Measurements from ENCODE around the gene LRRC42. TPM values are rescaled to one million over a fixed set of nuclear protein-coding genes. Genes with fewer than 3 reads are reported as not detected.

Gene LRRC42
- total and polyA plus RNA-seq, 9 of the 15 experiments (the other 6 are each of a cell fraction or from before 2014, with no cell fraction given) = 17.3 to 51.9 (median 35.5) TPM

DNA sequence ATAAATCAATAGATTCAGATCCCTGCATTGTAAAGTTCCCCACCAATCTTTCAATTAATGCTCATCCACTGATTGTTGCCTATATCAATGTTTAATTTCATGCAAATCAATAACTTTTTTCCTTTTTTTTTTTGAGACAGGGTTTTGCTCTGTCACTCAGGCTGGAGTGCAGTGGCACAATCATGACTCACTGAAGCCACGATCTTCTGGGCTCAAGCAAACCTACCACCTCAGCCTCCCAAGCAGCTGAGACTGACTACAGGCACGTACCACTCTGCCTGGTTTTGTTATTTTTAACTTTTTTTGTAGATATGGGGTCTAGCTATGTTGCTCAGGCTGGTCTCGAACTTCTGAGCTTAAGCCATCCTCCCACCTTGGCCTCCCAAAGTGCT, 26.5 kb upstream of the LRRC42 start:
- 45% methylated on average over 3 of the region's 3 CpGs for WGBS (ENCODE audit: insufficient coverage, low coverage, missing lambda C conversion rate)
- DNase-seq (ENCODE audit: extremely low read depth in 1 of 4, low spot score in 3 of 4) (no peak), FAIRE-seq (no peak), ATAC-seq (peak; percentile 60)
- Histone ChIP-seq H3K27me3 (ENCODE audit: control insufficient read depth in 2 of 2, insufficient read depth in 2 of 2, low read length in 2 of 2) (no peaks in the 10 kb centered on the region), H3K9ac (ENCODE audit: insufficient read depth in 1 of 2, low read depth in 2 of 2, low read length in 2 of 2) (no peak overlapping the region), H3K27ac (ENCODE audit: extremely low read depth, low read depth, low read length) (no peak overlapping the region), H3K79me2 (ENCODE audit: control insufficient read depth, insufficient read depth, low read length) (no peaks in the 10 kb centered on the region), H2AFZ (ENCODE audit: low read depth, low read length) (no peak overlapping the region), H3K36me3 (ENCODE audit: control insufficient read depth, insufficient read depth, low read length) (peaks cover 58% of the 10 kb centered on the region), H4K20me1 (replicated peaks; ENCODE audit: control insufficient read depth, insufficient read depth, low read length) (no peaks in the 10 kb centered on the region), H3K4me3 (no peak overlapping the region), H3K4me2 (ENCODE audit: insufficient read depth, low read length) (no peak overlapping the region), H3K9me3 (replicated peaks; ENCODE audit: control insufficient read depth, insufficient read depth, low read depth, low read length) (no peaks in the 10 kb centered on the region), H3K4me1 (replicated peaks in 1 of 2; ENCODE audit: control insufficient read depth in 2 of 2, insufficient read depth in 2 of 2, low read length in 2 of 2) (no peaks in the 10 kb centered on the region), H3K9me1 (ENCODE audit: control insufficient read depth, insufficient read depth, low read length) (no peaks in the 10 kb centered on the region)
- ChIA-PET POLR2A (interaction anchor here (0.6 to 1.1 kb wide), 2 partner anchors 9 to 259 kb away, joined by 3 to 4 read pairs; no protein-coding TSS in a partner anchor), CTCF (ENCODE audit: low intra/inter-chr PET ratio) (no interaction called here)
- TF ChIP-seq FOSL1 (tag; conservative IDR thresholded peaks at IDR 0.05) (peak; percentile 34; the same call in 1 of the 2 replicates), CC2D1A (IDR thresholded peaks at IDR 0.05) (no peak)
- TF ChIP-seq, protein P1, sequence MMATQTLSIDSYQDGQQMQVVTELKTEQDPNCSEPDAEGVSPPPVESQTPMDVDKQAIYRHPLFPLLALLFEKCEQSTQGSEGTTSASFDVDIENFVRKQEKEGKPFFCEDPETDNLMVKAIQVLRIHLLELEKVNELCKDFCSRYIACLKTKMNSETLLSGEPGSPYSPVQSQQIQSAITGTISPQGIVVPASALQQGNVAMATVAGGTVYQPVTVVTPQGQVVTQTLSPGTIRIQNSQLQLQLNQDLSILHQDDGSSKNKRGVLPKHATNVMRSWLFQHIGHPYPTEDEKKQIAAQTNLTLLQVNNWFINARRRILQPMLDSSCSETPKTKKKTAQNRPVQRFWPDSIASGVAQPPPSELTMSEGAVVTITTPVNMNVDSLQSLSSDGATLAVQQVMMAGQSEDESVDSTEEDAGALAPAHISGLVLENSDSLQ (IDR thresholded peaks at IDR 0.05) = peak; percentile 57; the same call in 1 of the 2 replicates
- no TSS peak for BruUV-seq (replicated peaks)
- in situ Hi-C loops (cut with MboI) = no loop called here
- intact Hi-C loops (cut with micrococcal nuclease) = no loop called here

DNA sequence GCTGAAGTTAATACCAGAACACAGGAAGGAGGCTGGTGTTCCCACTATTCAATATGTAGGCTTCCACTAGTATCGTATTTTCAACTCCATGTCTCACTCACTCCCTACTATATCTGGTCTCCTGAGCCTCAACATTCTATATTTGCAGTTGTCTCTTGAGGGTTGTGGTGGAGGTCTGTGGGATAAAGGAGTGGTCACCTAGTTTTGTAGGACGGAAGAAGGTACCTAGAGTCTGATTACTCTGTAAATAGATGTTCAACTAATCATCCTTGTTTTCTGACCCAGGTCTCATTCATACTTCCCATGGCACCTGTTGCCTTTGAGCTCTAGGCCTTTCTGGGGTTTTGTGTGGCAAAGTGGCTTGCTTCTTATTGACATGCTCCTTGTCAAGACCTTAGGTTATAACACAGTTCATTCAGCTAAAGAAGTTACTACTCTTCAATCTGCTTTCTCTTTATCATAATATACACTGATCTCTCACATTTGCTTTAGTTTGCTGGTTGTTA, 18.7 kb upstream of the LRRC42 start:
- H3K9me1 ChIP-seq (ENCODE audit: control insufficient read depth, insufficient read depth, low read length) = no peaks in the 10 kb centered on the region
- ChIA-PET POLR2A (interaction anchor here (0.9 to 1.2 kb wide), 2 partner anchors 15 to 17 kb away, joined by 4 read pairs; no protein-coding TSS in a partner anchor), CTCF (ENCODE audit: low intra/inter-chr PET ratio) (interaction anchor here (0.6 kb wide), 1 partner anchor 108 kb away, joined by 4 read pairs; no protein-coding TSS in a partner anchor)
- no peaks in the 10 kb centered on the region for H4K20me1 ChIP-seq (replicated peaks; ENCODE audit: control insufficient read depth, insufficient read depth, low read length)
- no peak overlapping the region for H3K9ac ChIP-seq (ENCODE audit: insufficient read depth in 1 of 2, low read depth in 2 of 2, low read length in 2 of 2)
- FAIRE-seq (no peak), DNase-seq (ENCODE audit: extremely low read depth in 1 of 4, low spot score in 3 of 4) (no peak), ATAC-seq (no peak)
- no peaks in the 10 kb centered on the region; a peak in 1 of 5 replicates for H3K4me1 ChIP-seq (replicated peaks in 1 of 2; ENCODE audit: control insufficient read depth in 2 of 2, insufficient read depth in 2 of 2, low read length in 2 of 2)
- 94% methylated on average over 2 of the region's 2 CpGs for WGBS (ENCODE audit: insufficient coverage, low coverage, missing lambda C conversion rate)
- no peak overlapping the region for H3K4me2 ChIP-seq (ENCODE audit: insufficient read depth, low read length)
- H3K27ac ChIP-seq (ENCODE audit: extremely low read depth, low read depth, low read length) = no peak overlapping the region
- H3K36me3 ChIP-seq (ENCODE audit: control insufficient read depth, insufficient read depth, low read length) = peaks cover 64% of the 10 kb centered on the region
- H3K27me3 ChIP-seq (ENCODE audit: control insufficient read depth in 2 of 2, insufficient read depth in 2 of 2, low read length in 2 of 2) = no peaks in the 10 kb centered on the region
- no peak overlapping the region for H2AFZ ChIP-seq (ENCODE audit: low read depth, low read length)
- intact Hi-C loops (cut with micrococcal nuclease) = no loop called here
- in situ Hi-C loops (cut with MboI) = no loop called here
- no TSS peak for BruUV-seq (replicated peaks)
- H3K79me2 ChIP-seq (ENCODE audit: control insufficient read depth, insufficient read depth, low read length) = no peaks in the 10 kb centered on the region
- no peak overlapping the region for H3K4me3 ChIP-seq
- no peaks in the 10 kb centered on the region for H3K9me3 ChIP-seq (replicated peaks; ENCODE audit: control insufficient read depth, insufficient read depth, low read depth, low read length)
- TF ChIP-seq DACH1 (IDR thresholded peaks at IDR 0.05; ENCODE audit: partially characterized antibody) (no peak), ZNF507 (tag; conservative IDR thresholded peaks at IDR 0.05) (no peak), ZNF354B (CRISPR knock-in tag; IDR thresholded peaks at IDR 0.05) (no peak), DIDO1 (tag; IDR thresholded peaks at IDR 0.05; ENCODE audit: low read depth) (no peak), RBM14 (IDR thresholded peaks at IDR 0.05; ENCODE audit: borderline replicate concordance, insufficient read depth, low read depth, low read length) (no peak), NBN (IDR thresholded peaks at IDR 0.05; ENCODE audit: low read depth) (no peak), CBFA2T3 (IDR thresholded peaks at IDR 0.05) (no peak)
- TF ChIP-seq, protein P2, sequence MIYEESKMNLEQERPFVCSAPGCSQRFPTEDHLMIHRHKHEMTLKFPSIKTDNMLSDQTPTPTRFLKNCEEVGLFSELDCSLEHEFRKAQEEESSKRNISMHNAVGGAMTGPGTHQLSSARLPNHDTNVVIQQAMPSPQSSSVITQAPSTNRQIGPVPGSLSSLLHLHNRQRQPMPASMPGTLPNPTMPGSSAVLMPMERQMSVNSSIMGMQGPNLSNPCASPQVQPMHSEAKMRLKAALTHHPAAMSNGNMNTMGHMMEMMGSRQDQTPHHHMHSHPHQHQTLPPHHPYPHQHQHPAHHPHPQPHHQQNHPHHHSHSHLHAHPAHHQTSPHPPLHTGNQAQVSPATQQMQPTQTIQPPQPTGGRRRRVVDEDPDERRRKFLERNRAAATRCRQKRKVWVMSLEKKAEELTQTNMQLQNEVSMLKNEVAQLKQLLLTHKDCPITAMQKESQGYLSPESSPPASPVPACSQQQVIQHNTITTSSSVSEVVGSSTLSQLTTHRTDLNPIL (CRISPR knock-in tag; IDR thresholded peaks at IDR 0.05) = no peak
- TF ChIP-seq, protein P3, sequence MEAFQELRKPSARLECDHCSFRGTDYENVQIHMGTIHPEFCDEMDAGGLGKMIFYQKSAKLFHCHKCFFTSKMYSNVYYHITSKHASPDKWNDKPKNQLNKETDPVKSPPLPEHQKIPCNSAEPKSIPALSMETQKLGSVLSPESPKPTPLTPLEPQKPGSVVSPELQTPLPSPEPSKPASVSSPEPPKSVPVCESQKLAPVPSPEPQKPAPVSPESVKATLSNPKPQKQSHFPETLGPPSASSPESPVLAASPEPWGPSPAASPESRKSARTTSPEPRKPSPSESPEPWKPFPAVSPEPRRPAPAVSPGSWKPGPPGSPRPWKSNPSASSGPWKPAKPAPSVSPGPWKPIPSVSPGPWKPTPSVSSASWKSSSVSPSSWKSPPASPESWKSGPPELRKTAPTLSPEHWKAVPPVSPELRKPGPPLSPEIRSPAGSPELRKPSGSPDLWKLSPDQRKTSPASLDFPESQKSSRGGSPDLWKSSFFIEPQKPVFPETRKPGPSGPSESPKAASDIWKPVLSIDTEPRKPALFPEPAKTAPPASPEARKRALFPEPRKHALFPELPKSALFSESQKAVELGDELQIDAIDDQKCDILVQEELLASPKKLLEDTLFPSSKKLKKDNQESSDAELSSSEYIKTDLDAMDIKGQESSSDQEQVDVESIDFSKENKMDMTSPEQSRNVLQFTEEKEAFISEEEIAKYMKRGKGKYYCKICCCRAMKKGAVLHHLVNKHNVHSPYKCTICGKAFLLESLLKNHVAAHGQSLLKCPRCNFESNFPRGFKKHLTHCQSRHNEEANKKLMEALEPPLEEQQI (IDR thresholded peaks at IDR 0.05) = no peak

All from K562 (cell line).